HepG2 (cell line): ENCODE data around the gene LBR. TPM values are rescaled to one million over a fixed set of nuclear protein-coding genes. Genes with fewer than 3 reads are reported as not detected.

Experiments
- CREB3 ChIP-seq: sonication (generic); formaldehyde crosslinking; IDR thresholded peaks from 2 replicates; pipeline ENCODE4 v1.5.0; 2020; ENCODE audit warnings: missing genetic modification reagents
- CREM ChIP-seq, 2 experiments: sonication (generic) in 1 of 2; formaldehyde crosslinking in 1 of 2; IDR thresholded peaks; 2 replicates each; pipeline versions ENCODE4 v1.4.0 to v1.6.1; 2016 to 2020; ENCODE audit warnings: antibody characterized with exemption in 1 of 2, mild to moderate bottlenecking in 1 of 2, missing genetic modification reagents in 1 of 2
- EP300 ChIP-seq, 3 experiments: sonication (generic) in 1 of 3; formaldehyde crosslinking in 1 of 3; IDR thresholded peaks; 2 replicates each; pipeline versions ENCODE4 v1.5.1 to v1.6.1; 2011 to 2020; ENCODE audit warnings: low read depth in 2 of 3, low read length in 2 of 3, borderline replicate concordance in 1 of 3, improper control_type of control experiment in 1 of 3, mild to moderate bottlenecking in 1 of 3, missing genetic modification reagents in 1 of 3, moderate library complexity in 1 of 3
- FUBP1 ChIP-seq: sonication (generic); formaldehyde crosslinking; IDR thresholded peaks from 2 replicates; pipeline ENCODE4 v1.5.1; 2020; ENCODE audit warnings: missing genetic modification reagents, mild to moderate bottlenecking, borderline replicate concordance
- KAT8 ChIP-seq: IDR thresholded peaks from 2 replicates; pipeline ENCODE4 v1.6.1; 2016; ENCODE audit warnings: missing genetic modification reagents, missing compliant biosample characterization
- PAXIP1 ChIP-seq: sonication (generic); formaldehyde crosslinking; conservative IDR thresholded peaks from 2 replicates; pipeline ENCODE4 v1.4.0; 2020; ENCODE audit warnings: mild to moderate bottlenecking, missing genetic modification reagents, moderate library complexity
- RNF2 ChIP-seq: fragments of 450-650 bp; conservative IDR thresholded peaks from 2 replicates; pipeline ENCODE4 v1.6.1; 2016; ENCODE audit warnings: low read depth
- SRSF1 ChIP-seq: fragments of 200-400 bp; formaldehyde crosslinking; optimal IDR thresholded peaks from 2 replicates; pipeline ENCODE3; 2017; ENCODE audit warnings: mild to moderate bottlenecking, low read depth, low read length, moderate library complexity
- STAG1 ChIP-seq: sonication (generic); formaldehyde crosslinking; IDR thresholded peaks from 2 replicates; pipeline ENCODE4 v1.4.0; 2020; ENCODE audit warnings: missing genetic modification reagents
- XBP1 ChIP-seq: sonication (generic); formaldehyde crosslinking; IDR thresholded peaks from 2 replicates; pipeline ENCODE4 v1.5.0; 2020; ENCODE audit warnings: missing genetic modification reagents
- ZMYM3 ChIP-seq: sonication (generic); formaldehyde crosslinking; IDR thresholded peaks from 2 replicates; pipeline ENCODE4 v1.5.1; 2020; ENCODE audit warnings: mild to moderate bottlenecking, missing genetic modification reagents
- ZNF646 ChIP-seq: sonication (generic); formaldehyde crosslinking; IDR thresholded peaks from 2 replicates; pipeline ENCODE4 v1.9.0; 2021; ENCODE audit warnings: mild to moderate bottlenecking, missing genetic modification reagents
- polyA plus RNA-seq, 8 experiments: library from polyadenylated mRNA; depleted of rRNA in 3 of 8; stranded (reverse) in 7 of 8; unstranded in 1 of 8; fragments of >200 nt; fragmentation: Illumina TruSeq in 4 of 8; extraction: Trizol in 4 of 8; gene quantifications; 2 replicates each; pipeline versions ENCODE4 v1.2.1 to v1.2.3, GENCODE V29; 2011 to 2016; ENCODE audit warnings: low read depth in 4 of 8, missing spikeins in 1 of 8, mixed read lengths in 1 of 8; ENCODE audit not compliant: insufficient read depth in 1 of 8
- total RNA-seq, 5 experiments: library from RNA; depleted of rRNA; stranded (reverse); fragments of >200 nt; fragmentation: Illumina TruSeq; extraction: Trizol; gene quantifications; 2 replicates each; pipeline ENCODE4 v1.2.3, GENCODE V29; 2016; ENCODE audit warnings: low read depth in 1 of 5

LBR gene
- total and polyA plus RNA-seq, 2 of the 13 experiments (the other 11 are each of a cell fraction or from before 2014, with no cell fraction given) = 38.9 to 76.7 TPM

- TF ChIP-seq CREB3 (CRISPR knock-in tag) (no peak), PAXIP1 (CRISPR knock-in tag) (peak; percentile 51), CREM (IDR thresholded peaks at IDR 0.05) (no peak), CREM (CRISPR knock-in tag; IDR thresholded peaks at IDR 0.05) (no peak), KAT8 (peak; percentile 49; the same call in 1 of the 2 replicates), SRSF1 (no peak), FUBP1 (CRISPR knock-in tag) (no peak), XBP1 (CRISPR knock-in tag) (no peak), RNF2 (no peak), STAG1 (CRISPR knock-in tag) (no peak), EP300 (IDR thresholded peaks at IDR 0.05; ENCODE audit: low read depth in 2 of 2, low read length in 2 of 2) (peak in 1 of 2 experiments; percentile 31; a peak in 1 of 4 replicates), EP300 (CRISPR knock-in tag; IDR thresholded peaks at IDR 0.05; ENCODE audit: borderline replicate concordance) (peak; percentile 28; the same call in 1 of the 2 replicates), ZMYM3 (CRISPR knock-in tag) (peak; percentile 28; the same call in 1 of the 2 replicates), ZNF646 (CRISPR knock-in tag) (no peak)
Observed at GRCh38 chr1:225441314-225442122, 13.7 kb upstream of the LBR start (continued).
